GM18909 (cell line): Measurements from ENCODE around the gene MAD1L1.

ENCODE experiments used
- ATAC-seq: cut with Tn5 transposase; IDR thresholded peaks from one replicate; pipeline ENCODE4 v1.9.1; 2021; ENCODE audit warnings: mild to moderate bottlenecking; ENCODE audit not compliant: unreplicated experiment, poor library complexity

Gene MAD1L1

DNA sequence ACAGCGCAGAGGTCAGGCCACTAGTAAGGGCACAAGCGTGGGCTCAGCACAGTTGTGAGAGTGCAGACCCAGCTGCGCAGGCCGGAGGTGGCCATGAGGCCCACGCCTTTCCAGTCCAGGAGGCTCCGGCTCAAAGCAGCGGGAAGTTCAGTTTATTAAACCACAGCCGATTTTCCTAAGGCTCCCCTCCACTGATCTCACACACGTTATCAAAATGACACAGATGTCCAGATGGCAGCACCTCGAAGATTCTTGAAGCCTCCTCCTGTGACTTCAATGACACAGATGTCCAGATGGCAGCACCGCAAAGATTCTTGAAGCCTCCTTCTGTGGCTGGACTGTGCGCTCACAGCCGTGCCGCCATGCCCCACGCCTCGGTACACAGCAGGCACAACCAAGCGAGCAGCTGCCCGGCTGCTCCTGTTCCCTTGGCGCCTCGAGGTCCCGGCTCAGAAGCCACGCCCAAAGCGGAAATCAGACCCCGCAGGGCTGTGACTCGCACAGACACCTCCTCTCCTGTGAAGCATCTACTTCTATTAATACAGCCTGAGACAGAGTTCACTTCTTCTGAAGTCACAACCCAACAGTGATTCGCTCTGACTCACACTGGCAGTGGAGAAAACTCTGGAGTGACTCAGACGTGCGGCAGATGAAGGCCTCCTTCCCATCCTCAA lies 122.7 kb downstream of the MAD1L1 start:
- ATAC-seq, result no peak

DNA sequence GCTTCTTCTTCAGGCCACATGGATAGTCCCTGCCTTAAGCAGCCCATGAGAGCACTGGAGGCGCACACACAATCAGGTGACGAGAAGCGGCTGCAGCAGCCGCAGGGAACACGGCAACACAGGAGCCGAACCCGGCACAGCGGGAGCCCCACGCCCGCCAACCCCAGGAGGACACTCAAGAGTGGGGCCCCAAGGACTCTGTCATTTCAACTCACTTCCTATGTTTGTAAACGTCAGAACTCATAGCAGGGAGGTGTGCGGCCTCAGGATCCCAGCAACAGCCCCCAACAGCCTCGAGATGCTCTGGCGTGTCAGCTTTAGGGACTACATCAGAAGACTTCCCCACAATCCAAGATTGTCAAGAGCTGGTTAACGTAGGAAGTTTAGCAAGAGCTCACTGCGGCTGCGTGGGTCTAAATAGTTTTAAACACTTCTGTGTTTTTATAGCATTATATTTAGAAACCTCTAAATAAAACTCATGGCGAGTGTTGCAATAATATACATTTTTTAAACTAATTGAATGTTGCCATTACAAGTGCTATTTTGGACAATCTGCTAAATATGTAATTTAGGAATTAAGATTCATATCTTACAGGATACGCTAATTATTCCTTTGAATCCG lies 123.4 kb downstream of the MAD1L1 start:
- ATAC-seq, result no peak

DNA sequence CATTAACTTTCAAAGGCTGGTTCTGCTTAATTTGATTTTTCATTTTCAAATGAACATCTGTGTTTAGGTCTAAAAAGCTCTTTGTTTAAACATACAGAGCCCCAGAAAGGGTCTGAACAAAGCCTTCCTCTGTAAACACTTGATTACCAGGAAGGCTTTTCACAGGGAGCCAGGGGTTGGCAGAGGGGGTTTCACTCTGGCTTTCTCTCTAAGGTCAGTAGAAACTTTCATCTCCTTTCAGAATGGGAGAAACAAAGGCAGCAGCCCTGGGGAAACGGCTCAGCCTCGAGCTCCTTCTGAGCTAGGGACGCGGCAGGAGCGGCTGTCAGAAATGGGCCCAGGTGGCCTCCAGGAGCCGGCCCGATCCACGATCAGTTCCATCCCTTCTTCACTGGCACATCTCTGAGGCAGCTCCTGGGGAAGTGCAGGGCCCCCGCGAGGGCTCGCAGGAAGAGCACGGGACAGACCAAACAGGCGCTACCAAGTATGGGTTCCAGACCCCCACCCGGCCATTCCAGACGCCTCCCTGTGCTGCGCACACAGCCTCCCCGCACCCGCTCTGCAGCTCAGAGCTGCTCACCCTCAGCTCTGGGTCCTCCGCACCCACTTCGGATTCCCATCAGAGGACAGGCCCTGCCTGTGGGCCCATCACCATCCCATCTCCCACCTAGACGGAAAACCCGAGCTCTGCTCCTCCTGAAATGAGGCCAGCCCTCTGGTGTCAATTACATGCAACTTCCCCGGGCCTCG lies 124.1 kb downstream of the MAD1L1 start:
- ATAC-seq, result no peak

DNA sequence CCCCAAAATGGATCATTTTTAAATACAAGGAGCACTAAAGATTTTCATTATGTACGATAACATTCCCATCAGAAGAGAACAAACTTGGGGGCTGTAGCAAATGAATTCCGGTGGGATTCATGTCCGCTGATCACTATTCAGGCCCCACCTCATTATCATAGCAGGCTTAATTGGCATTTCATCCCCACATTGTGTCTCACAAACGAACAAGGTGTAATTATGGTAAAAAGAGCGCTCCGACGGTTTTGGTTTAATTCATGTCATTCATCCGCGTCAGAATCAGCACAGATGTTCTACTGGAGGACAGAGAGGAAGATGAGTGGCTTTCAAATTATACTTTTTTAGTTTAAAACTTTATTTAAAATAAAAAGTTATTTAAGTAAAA lies 124.7 kb downstream of the MAD1L1 start:
- no peak for ATAC-seq

DNA sequence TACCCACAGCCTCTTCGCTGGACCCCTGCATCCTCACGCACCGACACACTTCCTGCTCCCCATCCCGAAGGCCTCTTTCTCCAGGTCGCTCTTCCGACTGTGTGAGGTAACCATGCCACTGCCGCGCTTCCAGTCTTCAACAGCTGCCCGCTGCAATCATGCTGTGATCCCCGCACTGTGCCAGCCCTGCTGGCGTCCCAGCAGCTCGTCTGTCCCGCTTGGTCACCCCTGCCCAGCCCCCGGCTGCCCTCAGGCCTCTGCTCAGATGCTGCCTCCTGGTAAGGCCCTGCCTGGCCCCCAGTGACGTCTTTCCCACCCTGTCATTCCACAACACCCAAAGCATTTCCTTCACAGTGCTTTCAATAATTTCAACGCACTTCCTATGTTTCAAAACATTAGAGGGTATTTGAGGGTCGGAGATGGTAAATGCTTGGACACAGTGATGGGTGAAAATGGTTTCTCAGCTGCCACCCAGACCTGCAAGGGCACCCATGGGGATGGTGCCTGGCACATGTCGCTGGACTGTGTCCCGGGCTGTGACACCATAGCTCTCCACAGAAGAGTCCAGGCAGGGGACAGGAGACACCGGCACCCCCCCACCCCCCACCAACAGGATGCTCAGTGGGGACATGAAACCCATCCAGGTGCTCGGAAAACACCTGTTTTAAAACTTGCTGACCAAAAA lies 125.2 kb downstream of the MAD1L1 start:
- no peak for ATAC-seq

DNA sequence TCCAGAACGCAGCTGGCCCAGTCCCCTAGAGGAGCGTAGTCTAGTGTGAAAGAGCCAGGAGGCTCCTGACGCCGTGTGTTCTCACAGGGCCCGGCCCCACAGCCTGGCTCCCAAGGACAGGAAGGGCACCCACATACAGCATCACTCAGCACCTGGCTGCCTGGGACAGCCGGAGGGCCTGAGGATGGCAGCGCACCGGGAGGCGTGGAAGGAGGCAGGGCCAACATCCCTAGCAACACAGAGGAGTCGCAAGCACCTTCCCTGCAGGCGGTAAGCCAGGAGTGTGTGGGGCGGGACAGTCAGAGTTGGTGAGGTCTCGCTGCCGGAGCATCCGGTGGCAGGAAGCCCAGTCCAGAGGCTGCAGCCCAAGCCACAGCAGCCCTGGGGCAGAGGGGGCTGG lies 125.8 kb downstream of the MAD1L1 start:
- no peak for ATAC-seq

DNA sequence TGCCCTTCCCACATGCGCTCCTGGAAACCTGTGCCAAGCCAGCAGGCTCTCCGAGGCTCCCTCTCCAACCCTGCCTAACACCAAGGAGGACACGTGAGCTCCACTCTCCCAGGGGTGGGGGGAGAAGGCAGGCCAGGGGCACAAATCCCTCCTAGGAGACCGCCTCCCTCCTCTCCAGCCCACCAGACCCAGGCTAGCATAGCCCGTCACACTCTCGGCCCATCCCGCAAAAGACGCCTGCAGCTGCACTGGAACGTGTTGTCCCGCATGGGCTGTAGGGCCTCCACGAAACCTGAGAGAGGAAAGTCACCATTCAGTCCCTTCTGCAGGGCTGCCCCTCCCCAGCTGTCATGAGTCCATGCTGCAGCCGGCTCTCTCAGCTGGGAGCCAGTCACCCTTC lies 126.3 kb downstream of the MAD1L1 start:
- no peak for ATAC-seq

DNA sequence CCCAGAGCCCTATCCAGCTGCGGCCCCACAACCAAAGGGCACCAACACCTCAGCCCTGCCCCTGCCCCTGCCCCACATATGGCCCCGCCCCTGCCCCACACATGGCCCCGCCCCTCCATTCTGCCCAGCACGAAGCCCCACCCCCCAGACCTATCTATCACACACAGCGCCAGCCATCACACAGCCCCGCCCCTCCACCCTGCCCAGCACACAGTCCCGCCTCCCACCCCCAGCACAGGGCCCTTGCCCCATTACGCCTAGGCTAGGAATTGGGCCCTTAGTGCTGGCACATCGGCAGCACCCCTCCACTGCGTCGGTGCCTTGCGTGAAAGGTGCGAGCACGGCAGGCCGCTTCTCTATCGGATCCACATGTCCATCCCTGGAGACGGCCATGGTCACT lies 126.8 kb downstream of the MAD1L1 start:
- no peak for ATAC-seq

DNA sequence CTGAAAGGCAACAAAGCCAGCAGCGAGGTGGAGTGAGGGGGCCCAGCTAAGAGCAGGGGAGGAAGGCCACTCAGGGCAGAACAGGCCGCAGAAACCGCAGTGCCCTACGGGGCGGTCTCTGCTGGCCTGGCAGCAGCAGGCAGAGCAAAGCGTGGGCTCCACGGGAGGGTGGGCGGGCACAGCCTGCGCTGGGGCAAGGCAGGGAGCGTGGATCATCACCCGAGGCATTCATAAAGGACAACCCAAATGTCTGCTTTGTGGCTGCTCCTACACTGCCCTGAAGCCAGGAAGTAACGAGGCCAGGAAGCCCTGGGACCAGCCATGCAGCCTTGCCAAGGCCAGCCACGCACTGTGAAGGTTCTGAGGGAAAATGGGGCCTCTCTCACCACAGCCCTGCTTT lies 127.5 kb downstream of the MAD1L1 start:
- ATAC-seq, result no peak

DNA sequence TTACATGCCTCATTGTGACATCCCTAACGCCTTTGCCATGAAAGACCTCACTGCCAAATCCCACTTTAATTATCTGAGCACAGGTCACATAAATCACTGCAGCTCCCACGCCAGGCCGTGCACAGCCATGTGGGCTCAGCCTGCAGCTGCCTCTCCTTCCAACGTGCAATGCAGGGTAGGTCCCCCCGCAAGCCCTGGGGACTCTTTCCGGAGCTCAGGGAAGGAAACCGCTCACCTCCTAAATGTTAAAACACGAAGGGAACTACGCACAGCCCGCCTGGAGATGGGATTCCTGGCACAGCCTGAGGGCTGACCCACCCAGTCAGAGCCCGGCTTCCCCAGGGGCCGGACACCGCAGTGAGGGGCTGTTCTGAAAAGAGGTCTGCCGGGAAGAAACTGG lies 128.0 kb downstream of the MAD1L1 start:
- ATAC-seq, result no peak

DNA sequence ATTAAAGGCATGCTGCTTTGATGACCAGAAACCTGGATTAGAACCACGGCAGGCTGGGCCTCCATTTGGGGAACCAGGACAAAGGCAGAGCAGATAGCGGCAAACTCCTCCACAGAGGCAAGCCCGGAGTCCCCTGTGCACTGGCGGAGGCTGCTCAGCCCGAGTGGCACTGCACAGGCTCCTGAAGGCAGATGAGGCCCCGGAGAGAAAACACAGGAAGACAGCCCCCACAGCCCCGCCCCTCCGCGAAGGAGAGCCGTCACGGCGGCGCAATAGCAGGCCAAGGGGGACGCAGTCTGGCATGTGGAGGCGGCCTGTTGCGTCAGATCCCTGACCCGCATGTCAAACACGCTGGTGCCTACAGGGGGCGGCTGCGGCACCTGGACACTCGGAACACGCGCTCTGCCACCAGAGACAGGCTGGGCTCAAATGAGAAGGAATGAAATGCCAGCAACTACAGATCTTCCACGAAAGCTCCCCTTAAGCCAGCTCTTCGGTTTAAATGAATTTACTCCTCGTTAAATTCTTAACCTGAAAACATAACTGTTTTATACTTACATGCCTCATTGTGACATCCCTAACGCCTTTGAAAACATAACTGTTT lies 128.5 kb downstream of the MAD1L1 start:
- ATAC-seq, result no peak

DNA sequence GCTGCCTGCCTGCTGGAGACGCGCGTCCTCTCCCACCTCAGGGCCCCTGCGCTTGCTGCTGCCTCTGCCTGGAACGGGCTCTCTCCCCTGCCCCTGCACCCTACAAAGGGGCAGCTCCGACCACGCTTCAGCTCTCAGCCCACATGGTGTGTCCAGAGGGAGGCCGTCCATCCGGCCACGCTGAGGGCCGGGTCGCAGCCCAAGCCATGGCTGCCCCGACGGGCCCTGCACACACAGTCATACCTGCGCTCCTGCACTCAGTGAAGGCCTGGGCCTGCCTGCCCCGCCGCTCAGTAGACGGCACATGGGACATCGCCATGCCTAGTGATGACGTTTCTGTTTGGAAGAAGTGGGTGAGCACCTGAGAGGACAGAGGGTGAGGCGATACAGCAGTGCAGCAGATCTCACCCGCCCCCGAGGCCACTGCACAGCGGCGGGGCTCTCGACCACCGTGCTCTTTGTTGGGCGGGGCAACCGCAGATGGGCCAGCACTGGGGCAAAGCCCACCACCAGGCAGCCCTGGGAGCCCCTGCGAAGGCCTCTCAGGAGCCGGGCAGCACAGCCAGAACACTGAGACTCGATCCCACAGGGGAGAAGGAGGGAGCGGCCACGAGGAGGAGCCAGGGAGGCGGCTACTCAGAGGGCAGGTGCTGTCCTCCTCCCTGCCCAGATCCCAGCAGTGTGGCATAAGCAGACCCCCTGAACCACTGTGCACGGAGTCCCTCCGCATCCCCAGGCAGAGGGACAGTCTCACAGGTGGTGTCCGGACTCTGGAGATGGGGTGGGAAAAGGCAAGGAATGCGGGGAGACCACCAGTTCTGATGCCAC lies 129.5 kb downstream of the MAD1L1 start:
- no peak for ATAC-seq

DNA sequence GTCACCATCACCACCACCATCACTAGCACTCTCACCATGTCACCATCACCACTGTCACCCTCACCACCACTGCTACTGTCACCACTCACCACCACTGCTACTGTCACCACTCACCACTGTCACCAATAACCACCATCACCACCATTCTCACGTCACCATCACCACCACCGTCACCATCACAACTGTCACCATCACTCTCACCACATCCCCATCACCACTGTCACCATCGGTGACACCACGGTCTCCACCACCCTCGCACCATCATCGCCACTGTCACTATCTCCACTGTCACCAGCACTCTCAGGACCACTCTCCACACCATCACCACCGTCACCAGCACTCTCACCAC lies 130.4 kb downstream of the MAD1L1 start:
- no peak for ATAC-seq

DNA sequence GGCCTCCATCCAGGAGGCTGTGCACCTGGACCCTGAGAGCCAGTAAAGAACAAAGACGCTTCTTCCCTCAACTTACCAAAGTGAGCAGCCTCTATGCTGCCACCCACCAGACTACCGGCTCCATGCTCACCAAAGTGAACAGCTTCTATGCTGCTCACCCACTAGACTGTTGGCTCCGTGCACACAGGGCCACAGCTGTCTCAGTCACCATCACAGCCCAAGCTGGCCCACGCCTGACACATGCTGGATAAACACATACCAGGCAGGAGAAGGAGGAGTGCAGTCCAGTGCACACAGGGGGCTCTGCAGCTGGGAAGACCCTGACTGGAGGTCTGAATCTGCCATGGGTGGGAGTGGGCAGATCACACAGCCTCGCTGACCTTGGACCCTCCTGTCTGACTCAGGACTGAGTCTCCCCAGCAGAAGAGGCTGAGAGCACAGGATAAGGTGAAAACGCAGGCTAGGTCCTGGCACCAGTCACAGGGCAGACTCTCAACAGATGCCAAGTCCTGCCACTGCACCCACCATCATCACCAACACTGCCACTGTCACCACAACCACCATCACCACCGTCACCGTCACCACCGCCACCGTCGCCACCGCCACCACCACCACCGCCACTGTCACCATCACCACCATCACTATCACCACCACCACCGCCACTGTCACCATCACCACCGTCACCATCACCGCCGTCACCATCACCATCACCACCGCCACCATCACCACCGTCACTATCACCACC lies 130.9 kb downstream of the MAD1L1 start:
- no peak for ATAC-seq

DNA sequence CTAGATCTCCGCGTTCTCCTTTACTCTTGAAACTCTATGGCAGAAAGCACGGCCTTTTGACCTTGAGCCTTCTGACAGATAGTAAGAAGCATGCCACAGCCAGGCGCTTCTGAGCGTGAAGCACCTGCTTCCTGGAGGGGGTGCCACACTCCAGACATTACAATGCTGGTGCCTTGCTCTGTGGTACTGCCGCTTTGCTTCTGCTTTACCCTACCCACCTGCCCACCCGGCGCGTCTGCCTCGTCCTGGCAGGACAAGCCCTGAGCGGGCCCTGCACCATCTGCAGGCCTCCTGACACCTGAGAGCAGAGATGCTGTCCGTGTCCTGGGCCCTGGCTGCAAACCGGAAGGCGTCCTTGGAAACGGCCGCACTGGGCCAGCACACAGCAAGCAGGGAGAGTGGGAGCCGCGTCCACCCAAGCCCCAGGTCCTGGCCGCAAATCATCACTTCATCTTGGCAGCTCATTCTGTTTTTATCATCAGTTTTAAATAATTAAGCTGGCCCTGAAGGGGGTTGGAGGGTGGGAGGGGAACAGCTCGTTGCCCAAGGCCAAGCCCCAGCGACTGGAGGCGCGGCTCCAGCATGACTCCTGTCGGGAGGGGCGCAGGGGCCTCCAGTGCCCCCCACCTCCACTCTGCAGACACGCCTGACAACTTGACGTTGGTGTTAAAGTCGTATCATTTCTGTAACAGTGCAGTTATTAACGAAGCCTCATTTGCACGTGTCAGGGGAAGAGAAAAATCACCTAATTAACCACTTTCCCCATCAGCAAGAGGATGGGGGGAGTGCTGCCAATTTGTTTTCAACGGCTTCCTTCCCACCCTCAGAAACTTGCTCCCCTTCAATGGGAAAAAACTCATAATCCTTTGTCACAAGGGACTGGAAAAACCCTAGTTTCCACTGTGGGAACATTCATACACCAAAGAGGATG lies 132.2 kb downstream of the MAD1L1 start:
- ATAC-seq, result peak; percentile 68

DNA sequence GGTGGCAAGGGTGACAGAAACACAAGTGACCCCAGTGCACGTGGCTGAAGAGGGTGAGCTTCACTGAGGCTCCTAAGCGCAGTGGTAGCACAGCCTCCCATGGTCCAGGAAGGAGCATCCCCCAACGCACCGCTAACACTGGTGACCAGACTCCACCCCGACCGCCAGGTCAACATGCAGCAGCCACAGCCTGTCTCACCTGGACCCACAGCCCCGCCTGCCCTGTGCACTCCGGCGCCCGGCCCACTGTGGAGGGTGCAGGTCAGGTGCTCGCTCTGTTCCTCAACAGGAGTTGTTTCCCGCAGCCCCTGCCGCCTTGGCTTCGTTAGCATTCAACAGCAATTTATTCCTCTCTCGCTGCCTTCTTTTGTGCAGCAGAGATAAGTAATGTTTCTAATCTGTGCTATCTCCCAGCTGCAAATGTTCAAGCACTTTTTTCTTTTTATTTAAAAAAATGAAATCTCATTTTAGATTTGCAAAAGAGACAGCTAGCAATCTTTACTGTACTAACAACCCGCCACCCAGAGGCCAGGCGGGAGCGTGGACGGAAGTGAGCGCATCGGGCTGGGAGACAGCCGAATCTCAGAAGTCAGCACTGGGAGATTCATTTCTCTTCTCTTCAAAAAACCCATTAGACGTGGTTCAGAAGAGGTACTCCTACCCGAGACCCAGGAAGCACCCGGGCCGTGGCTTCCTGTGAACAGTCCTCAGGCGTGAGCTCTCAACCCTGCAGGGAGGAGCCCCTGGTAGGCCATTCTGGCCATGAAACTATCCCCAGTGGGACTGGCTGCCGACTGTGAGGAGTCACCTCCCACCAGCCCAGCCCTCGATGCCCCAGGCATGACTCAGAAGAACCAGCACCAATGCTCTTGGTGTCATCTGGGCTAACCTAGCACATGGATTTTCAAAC lies 133.4 kb downstream of the MAD1L1 start:
- no peak for ATAC-seq

DNA sequence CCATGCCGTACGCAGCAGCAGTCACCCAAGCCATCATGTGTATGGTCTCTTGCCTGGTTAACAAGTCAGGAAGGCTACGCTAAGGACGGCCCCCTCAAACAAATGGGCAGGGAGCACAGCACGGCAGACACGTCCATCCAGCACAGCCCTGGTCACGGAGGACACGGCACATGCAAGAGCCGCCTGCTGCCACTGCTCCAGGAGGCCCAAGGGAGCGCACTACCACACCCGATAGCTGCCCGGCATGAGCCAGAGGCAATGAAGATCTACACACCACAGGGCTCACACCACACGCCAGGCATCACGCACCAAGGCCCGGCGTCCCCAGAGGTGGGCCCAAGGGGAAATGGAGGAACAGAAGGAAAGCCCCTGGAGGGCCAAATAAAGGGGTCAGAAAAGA lies 134.2 kb downstream of the MAD1L1 start:
- no peak for ATAC-seq
